HG02642 (cell line): ENCODE measurements around the gene PARD3B.
A peak's percentile ranks its signal among the peaks of the same experiment; 100 is the strongest.

Source experiments
- ATAC-seq: cut with Tn5 transposase; IDR thresholded peaks from one replicate; pipeline ENCODE4 v1.9.1; 2021; ENCODE audit warnings: mild to moderate bottlenecking; ENCODE audit not compliant: unreplicated experiment, poor library complexity

Gene PARD3B

GRCh38 chr2:204691911-204692510 is 146.7 kb downstream of the PARD3B start:
- peak; percentile 62 for ATAC-seq

GRCh38 chr2:204692790-204693189 is 147.5 kb downstream of the PARD3B start:
- ATAC-seq, result no peak

DNA sequence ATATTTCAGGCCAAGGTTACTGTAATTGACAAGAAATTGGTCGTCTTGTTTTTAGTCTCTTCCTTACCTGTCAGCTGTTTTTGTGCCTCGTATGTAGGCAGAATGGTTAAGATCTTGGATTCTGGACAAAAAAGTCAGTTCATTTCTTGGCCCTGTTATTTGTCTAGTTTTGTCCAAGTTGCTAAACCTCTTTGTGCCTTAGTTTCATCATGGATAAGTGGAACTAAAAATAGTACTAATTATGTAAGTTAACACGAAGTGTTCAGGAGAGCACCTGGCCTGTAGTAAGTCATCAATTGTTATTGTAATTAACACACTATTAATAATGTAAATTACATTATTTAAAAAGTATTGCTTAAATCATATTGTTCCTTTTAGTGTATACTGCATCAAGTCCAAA is 148.0 kb downstream of the PARD3B start:
- no peak for ATAC-seq

DNA sequence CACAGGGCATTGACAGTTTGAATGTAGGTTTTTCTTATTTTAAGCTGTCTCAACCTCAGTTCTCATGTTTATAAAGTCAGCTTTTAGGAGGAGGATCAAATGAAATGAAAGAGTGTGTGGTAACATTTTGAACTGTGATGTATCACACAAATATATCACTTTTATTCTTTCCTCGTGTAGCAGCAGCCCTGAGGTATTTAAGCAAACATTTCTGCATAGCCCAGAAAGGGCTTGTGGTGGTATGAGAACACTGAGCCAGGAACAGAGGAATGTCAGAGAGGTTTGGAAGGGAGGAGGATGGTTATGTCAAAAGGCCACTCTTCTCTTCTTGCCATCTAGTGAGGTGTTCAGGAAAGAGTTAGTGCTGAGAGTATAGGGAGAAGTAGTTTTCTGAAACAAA is 150.2 kb downstream of the PARD3B start:
- ATAC-seq, result no peak

GRCh38 chr2:204696124-204696523 is 150.8 kb downstream of the PARD3B start:
- no peak for ATAC-seq

DNA sequence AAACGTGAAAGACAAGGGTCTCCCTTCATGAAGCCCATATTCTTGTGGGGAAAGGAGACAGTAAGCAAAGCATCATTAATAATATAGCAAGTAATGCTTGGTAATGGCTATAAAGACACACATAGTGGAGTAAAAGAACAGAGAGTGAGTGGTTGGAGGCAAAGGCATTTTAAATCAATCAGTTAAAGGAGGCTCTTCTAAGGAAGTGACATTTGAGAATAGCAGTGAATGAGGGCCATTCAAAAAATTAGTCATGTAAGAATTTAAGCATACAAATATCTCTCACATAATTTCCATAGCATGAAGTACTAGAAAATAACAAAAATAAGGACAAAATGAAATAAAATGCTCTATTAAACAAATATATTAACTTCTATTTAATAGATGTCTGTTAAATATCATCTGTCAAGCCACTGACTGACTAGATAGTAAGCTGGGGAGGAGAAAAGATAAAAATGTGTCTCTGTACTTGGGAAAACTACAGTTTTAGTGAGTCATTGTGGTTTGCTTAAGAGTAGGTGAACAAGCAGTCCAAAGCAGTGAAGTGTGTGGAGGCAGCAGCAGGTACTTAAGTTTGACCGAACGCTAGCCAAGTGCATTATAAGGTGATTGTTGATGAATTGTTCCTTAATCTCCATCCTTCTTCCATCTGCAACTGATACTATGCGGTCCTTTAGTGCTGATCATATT is 160.1 kb downstream of the PARD3B start:
- ATAC-seq, result no peak

GRCh38 chr2:204706939-204707338 is 161.7 kb downstream of the PARD3B start:
- ATAC-seq, result no peak

GRCh38 chr2:204713211-204713610 is 167.9 kb downstream of the PARD3B start:
- no peak for ATAC-seq

DNA sequence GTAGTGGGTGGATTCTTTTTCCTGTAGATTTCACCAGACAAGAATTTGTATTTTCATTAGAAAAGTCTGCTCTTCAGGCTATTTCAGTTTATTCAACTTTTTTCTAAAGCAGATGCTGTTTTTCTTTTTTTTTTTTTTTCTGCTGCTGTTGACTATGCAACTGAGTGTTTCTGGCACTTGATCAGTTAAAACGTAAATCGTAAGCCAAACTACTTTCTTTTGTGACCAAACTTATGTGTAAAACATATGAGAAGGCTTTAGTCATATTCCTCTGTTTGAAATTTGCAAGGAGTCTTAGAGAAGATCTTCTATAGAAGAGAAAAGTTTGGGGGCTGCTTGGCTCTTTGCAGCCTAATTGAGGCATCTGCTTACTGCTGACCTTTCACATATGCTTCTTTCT is 170.1 kb downstream of the PARD3B start:
- ATAC-seq, result no peak

DNA sequence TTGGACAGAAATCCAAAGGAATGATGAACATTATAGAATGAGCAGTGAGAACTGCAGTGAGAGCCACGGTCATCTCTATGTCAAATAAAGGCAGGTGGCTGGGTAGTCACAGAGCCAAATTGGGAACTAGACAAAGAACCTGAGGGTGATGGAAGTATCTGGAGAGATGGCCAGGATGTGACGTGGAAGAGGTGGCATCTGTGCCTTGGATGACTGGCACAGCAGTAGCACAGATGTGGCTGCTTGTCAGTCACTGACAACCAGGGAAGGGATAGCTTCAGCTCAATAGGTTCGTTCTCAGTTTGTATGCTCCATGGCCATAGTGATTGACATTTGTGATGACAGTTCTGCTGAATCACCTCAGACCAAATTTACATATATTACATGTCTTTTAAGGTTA is 172.3 kb downstream of the PARD3B start:
- ATAC-seq, result no peak

GRCh38 chr2:204718607-204719006 is 173.3 kb downstream of the PARD3B start:
- no peak for ATAC-seq

- ATAC-seq, result no peak
These were observed 175.6 kb downstream of the PARD3B start for GRCh38 chr2:204720874-204721273.

GRCh38 chr2:204722207-204722606 is 176.9 kb downstream of the PARD3B start:
- ATAC-seq, result no peak

DNA sequence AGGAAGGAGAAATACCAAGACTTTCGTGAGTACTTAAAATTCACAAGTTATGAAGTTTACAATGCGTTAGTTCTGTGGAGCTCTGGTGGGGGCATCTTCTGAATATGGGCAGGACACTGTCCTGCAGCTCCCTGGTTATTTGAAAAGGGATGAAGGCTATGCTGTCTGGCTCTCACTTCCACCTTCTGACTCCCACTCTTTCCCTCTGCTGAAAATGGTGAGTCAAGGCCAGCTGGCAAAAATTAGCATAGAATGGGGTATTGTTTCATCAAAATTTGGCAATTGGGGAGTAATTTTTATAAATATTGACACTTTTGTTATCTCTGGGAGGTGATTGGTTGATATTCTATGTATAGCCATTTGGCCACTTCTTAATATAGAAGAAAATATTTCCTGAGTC is 177.4 kb downstream of the PARD3B start:
- ATAC-seq, result no peak

GRCh38 chr2:204725693-204726360 is 180.6 kb downstream of the PARD3B start:
- no peak for ATAC-seq

DNA sequence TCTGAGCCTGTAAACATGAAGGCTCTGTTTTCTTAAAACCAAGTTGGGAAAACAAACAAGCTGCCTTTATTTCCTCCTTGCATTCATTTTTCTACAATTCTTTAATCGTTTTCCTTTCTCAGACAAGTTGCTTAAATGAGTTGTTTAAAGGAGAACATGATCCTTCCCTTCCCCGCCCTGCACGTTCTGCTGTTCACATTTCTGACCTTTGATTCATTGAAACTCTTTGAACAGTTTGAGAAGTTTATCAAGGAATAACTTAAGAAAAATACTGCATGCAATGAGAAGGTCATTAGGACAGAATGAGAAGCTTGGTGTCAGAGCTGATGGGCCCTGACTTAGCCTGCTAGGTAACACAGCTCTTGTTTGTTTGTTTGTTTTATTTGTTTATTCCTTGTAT is 181.6 kb downstream of the PARD3B start:
- ATAC-seq, result no peak

- no peak for ATAC-seq
These were observed 182.1 kb downstream of the PARD3B start for GRCh38 chr2:204727368-204727767.

- ATAC-seq, result no peak
These were observed 185.3 kb downstream of the PARD3B start for GRCh38 chr2:204730603-204731002.

DNA sequence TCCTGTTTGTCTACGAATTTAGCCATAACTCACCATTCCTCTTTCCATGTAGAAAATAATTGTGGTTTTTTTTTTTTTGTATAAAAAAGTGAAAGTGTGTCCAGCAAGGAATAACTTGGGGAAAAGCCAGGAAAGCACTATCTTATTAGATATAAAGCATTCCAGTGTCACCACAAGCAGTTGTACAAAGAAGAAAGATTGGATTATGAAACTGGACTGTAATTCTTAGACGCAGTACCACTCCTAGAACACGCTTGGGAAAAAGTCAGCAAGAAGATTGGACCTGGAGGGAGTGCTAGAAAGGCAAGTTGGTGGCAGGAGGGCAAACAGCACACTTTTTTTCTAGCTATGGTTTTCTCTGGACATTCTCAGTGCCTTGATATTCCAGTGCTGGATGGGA is 186.7 kb downstream of the PARD3B start:
- ATAC-seq, result no peak

DNA sequence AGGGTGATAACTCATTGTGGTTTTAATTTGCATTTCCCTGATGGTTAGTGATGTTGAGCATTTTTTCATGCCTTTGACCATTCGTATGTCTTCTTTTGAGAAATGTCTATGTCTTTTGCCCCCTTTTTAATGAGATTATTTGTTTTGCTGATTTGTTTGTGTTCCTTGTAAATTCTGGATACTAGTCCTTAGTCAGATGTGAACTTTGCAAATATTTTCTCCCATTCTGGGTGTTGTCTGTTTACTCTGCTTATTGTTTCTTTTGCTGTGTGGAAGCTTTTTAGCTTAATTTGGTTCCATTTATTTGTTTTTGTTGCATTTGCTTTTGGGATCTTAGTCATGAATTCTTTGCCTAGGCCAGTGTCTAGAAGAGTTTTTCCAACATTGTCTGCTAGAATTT is 192.0 kb downstream of the PARD3B start:
- ATAC-seq, result no peak

DNA sequence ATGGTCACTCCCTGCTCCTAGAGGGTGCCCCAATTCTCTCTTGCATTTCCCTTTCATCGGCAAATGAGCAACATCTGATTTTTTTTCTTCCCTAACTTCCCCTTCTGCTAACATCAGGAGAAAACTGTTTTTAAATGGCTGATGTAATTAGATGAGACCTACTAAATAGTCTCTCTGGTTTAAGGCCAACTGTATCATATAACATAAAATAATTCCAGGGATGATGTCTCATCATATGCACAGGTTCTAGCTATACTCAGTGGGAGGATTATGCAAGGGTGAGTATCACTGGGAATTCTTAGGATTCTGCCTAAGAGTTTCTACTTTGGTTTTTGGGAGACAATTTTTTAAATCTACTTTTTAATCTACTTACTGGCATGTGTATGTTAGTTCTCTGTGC is 193.4 kb downstream of the PARD3B start:
- ATAC-seq, result no peak
